Skin epidermis (tissue), 12 donors: ENCODE data around the gene C13orf46.

ENCODE experiments used
- H3K27ac ChIP-seq, 21 experiments: fragments of 200-600 bp; sonication (generic) in 11 of 21; one replicate each; pipeline ENCODE4 v1.5.0; 2020; ENCODE audit warnings: mild to moderate bottlenecking in 3 of 21, inconsistent platforms in 2 of 21, moderate library complexity in 2 of 21
- H3K4me3 ChIP-seq, 7 experiments: fragments of 200-600 bp; sonication (generic) in 2 of 7; one replicate each; pipeline ENCODE4 v1.5.0; 2020; ENCODE audit warnings: inconsistent platforms in 2 of 7, mild to moderate bottlenecking in 2 of 7, moderate library complexity in 1 of 7

The C13orf46 gene

DNA sequence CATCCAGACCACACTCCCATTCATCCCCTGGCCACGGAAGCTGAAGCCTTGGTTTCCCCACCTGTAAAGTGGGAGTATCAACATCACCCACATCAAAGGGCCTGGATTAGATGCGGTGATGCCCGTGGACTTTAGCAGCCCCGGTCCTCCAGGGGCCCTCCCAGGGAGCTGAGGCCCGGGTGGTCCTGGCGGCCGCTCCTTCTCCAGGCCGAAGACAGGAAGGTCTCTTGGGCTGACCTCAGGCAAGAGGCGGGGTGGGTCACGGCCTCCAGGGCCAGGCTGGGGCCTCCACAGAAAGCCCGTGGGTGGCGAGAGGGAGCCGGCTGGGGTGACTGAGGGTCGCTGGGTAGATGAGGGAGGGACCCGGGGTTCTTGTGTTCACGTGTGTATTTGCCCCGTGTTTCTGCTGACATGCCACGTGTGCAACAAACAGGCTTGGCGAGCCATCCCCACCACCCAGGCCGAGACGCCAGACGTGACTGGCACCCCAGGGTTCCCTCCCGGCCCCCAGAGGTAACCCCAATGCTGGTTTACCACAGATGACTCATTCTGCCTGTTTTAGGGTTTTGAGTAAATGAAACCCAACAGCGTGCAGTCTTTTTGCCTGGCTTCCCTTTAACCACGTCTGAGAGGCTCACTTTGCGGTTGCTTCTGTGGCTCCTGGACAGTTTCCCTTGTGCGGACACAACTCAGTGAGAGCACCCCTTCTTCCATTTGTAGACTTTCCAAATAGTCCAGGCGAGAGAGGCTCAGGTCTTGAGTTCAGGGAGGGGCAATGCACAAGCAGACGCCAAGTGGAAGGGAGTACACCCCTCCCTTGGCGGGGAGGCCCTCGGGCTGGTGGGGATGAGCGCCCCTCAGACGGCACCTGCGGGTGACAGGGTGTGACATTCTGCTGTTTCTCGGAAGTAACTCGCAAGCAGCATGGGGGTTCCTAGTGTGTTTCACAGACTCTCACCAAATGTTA is 42.9 kb downstream of the C13orf46 start:
- Histone ChIP-seq H3K27ac (no peak overlapping the region), H3K4me3 (no peak overlapping the region)

DNA sequence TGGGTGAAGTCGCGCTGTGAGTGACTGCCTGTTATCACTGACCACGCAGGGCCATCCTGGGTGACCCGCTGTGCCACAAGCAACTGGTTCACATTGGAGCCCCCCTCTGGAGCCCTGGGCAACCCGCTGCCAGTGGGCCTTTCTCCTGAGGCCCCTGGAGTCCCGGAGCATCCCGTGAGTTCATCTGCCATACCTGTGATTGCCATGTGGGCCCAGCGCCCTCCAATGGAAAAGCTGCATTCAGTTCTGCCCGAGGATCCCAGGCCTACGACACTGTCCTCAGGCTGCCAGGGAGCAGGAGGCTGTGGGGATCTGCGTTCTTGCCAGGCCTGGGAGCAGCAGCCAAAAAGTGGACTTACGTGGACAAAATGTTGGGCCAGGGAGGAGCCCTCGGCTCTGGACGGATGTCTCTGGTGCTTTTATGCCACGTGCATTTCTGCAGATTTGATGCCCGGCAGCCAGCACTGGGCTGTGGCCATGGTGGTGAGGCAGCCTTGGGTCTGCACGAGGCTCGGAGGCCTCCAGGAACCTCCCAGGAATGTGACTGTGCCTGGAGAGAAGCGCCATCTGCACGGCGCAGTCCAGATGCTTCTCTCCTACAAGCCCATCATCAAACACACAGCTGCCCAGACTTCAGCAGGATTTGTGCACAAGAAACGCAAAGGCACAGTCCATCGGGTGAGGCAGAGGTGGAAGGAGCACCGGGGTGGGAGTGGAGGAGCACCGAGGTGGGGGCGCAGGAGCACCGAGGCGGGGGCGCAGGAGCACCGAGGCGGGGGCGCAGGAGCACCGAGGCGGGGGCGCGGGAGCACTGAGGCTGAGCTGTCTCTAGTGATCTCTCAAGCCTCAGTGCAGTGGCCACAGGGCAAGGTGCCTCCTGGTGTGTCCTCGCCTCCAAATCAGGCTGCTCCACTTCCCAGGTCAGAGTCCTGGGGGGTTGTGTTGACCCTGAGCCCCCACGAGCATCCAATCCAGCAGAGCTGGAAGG is 44.0 kb downstream of the C13orf46 start:
- H3K27ac ChIP-seq = peak overlapping the region in 4 of 21 experiments; percentile 26 to 73 (median 36)
- H3K4me3 ChIP-seq = no peak overlapping the region

DNA sequence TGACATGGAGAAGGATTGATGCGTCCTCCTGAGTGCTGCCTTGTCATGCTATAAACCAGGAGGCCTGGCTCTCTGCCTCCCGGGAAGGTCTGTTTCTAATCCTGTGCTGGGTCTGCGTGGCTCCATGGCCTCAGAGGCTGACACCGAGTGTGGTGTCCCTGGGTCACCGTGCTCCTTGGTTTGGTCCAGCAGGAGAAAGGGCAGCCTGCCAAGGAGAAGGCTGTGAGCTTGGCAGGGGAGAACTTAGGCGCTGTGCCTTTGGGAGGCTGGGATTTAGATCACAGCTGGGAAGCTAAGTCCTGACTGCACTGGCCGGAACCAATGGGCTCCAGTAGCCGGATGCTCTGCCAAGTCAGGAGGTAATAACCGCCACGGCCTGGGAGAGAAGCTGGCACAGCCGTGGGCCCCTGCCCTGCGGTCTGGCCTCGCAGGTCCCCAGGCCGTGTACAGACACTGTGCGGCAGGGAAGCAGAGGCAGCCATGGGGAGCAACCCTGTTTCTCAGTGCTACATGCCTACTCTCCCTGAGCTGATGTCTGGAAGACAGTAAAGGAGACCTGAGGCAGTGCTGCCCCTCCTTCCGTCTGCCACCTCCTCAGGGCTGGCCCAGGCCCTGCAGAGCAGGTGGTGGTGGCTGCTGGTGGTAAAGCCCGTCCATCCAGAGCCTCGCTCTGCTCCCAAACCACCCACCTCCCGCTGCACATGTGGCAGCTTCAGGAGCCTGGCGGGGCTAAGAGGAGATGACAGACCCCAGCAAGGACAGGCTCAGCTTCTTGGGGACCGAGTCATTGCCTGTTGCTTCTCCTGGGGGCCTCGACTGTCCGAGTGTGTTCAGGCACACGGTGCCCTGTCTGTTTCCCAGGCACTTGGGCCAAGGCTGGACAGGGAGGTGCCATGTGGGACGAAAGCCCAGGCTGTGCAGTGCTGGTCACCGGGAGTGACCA is 44.9 kb downstream of the C13orf46 start:
- Histone ChIP-seq H3K27ac (peak overlapping the region in 8 of 21 experiments; percentile 12 to 73 (median 28)), H3K4me3 (no peak overlapping the region)

DNA sequence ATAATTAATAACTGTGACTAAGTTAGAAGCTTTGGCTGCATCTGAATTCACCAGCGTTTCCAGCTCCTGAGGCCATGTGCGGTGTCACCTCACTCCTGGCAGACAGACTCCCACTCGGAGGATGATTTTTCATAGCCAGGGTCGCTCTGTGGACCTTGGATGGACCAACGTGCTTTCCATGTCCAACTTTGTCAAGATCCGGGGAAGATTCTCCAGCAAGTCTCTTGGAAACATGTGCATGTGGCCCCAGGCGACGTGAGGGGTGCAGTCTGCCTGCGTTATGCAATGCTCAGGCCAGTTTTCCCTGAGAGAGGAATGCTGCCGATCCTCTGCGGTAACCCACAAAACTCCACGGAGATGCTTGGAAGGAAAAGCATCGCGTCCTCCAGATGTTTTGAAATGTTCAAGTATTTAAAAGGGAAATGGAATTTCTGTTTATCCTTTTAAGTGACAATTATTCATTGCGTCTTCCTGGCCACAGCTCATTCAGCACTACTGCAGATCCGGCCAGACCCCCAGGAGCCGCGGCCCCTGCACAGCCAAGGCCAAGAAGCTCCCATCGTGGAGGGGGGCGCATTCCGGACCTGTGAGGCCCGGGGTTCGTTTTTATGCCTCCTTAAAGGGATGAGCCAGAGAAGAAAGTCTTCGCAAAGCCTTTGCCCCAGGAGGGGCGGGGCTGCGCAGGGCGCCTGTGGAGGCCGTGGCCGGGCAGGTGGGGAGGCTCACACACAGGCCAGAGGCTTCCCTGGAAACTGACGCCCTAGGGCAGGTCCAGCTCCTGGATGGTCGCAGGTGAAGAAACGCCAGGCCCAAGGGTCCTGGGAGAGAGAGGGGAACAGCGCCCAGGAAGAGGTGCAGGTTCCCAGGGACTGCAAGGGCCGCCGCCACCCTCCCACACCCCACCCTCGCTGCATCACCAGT is 46.0 kb downstream of the C13orf46 start:
- no peak overlapping the region for H3K4me3 ChIP-seq
- H3K27ac ChIP-seq = peak overlapping the region in 13 of 21 experiments; percentile 4 to 77 (median 42)

DNA sequence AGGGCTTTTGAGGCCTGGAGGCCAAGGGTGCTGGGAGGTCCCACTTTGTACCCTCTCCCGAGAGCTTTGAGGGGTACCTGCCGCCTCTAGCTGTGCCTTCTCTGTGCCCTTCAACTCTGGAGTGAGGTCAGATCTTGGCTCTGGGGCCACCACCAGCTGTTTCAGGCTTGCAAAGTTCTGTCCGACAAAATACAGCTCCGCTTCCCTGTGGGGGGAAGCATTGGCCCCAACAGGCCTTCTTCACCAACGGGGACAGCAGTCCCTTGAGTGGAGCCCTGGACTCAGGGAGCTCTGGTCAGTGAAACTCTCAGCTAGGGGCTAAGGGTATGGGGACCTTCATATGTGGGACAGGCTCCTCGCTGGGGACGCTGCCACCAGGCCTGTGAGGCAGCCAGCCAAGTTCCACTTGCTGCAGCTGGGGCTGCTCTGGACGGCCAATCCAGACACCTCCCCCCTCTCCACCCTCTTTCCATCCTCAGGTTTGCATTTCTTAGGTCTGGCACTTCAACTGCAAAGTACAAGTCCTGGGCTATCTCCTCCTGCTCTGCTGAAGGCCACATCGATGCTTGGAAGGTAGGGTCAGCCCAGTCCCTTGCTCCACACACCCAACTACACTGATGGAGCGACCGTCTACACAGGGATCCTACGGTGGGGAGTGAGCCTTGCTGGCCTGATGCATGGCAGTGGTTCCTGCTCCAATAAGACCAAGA is 46.8 kb downstream of the C13orf46 start:
- Histone ChIP-seq H3K4me3 (no peak overlapping the region), H3K27ac (peak overlapping the region in 10 of 21 experiments; percentile 10 to 77 (median 56))

DNA sequence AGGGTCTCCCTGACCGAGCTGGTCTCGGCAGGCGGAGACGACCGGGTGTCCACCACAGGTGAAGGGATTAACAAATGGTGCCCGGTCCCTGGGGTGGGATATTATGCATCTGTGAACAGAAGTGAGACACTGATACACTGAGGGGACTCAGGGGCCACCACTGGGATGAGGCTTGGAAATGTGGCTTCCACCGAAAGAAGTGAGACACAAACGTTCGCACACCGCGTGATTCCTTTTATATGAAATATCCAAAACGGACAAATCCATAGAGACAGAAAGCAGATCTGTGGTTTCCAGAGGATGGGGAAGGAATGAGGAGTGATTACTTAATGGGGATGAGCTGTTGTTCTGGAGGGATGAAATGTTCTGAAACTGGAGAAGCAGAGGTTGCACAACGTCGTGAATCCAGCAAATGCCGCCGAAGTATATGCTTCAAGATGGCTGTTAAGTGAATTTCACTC is 47.5 kb downstream of the C13orf46 start:
- H3K27ac ChIP-seq = peak overlapping the region in 6 of 21 experiments; percentile 13 to 77 (median 56)
- H3K4me3 ChIP-seq = no peak overlapping the region

DNA sequence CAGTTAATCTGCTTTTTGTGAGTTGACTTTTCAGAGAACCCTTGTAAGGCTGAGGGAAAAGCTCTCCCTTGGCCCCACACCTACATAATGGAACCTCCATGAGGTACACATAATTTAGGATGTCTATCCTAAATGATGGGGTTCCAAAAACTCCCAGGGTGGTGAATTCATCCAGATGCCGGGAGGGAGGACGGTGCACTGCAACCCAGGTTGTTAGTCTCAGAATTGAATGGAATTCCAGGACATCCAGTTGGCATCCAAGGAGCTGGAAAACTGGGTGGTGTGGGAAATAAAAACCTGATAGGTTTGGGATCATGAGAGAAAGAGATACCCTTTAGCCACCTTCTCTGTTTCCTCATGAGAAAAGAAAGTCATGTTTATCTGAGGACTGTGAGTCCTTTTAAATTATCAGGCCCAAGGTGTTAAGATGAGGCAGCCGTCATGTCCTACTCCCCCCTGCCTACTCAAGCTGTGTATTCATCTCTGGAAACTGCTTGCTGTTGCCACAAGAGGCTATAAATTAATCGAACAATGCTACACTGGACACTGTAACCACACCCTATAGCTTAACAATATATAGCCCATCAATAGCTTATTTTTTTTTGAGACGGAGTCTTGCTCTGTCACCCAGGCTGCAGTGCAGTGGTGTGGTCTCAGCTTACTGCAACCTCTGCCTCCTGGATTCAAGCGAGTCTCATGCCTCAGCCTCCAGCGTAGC is 49.5 kb downstream of the C13orf46 start:
- H3K27ac ChIP-seq = no peak overlapping the region
- H3K4me3 ChIP-seq = no peak overlapping the region

DNA sequence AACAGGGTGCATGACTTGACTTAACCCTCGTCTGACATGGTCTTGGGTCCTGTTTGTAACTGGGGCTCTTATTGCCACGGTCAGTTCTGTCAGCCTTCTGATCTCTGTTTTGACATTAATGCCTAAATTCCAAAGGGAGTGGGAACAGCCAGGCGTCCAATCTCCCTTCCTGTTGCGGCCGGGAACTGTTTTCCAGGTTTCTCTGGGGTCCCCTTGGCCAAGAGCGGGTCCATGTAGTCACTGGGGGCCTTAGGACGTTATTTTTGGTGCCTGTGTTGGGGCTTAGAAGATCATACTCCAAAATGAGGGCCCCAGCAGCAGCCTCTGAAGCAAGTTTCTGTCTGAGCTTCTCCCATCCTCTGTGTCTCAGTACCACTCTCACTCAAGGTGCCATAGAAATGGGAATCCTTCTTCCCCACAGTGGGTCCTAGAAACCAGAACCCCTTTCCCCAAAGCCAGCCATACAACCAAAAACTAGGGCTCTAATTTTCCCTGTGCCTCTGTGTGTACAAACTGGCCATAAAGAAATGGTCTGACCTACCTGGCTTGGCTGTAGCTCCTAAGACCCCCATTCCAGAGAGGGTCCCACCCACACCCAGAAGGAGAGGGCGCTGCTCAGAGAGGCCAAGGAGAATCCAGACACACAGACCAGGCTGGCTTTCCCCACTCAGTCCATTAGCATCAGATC is 50.4 kb downstream of the C13orf46 start:
- peak overlapping the region in 1 of 21 experiments; percentile 24 for H3K27ac ChIP-seq
- no peak overlapping the region for H3K4me3 ChIP-seq

DNA sequence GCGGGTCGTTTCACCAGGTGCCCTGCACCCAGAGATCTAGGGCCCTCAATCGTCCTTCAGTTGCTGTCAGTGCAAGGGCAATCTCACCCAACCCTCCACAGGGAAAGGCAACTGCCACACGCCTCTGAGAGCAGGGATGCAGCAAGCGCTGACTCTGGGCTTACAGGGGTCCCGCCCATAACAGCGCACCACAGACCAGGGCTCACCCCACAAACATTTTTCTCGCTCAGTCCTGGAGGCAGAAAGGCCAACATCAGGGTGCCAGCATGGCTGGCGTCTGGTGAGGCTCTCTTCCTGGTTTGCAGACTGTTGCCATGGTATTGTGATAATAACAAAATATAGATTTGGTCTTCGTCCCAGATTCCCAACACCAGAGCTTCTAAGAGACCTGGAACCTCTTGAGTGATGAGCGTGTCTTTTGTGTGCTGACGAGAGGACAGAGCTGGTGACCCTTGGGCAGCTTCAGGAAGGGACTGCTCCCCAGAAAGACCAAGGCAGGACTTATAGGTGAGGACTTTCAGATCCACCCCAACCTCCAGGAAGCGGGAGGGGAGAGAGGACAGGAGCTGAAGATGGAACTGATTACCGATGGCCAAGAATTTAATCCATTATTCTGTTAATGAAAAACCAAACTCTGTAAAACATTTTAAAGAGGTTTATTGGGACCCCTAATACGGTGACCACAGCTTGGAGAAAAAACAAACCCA is 51.3 kb downstream of the C13orf46 start:
- Histone ChIP-seq H3K27ac (peak overlapping the region in 1 of 21 experiments; percentile 24), H3K4me3 (no peak overlapping the region)

DNA sequence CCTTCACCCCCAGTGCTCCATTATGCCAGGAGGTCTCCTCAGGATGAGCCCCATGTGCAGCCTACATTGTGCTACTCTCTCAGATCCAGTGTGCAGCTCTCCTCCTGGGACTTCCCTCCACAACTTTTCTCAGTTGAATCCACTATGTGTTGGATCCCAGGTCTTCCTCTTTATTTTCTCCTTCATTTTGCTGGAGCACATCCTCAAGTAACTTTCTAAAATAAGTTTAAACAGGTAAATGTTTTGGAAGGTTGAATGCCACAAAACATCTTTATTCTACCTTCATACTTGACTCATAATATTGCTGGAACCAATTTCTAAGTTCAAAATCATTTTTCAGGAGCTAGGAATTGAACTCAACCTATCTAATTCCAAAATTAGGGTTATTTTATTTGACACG is 52.1 kb downstream of the C13orf46 start:
- Histone ChIP-seq H3K27ac (no peak overlapping the region), H3K4me3 (no peak overlapping the region)

DNA sequence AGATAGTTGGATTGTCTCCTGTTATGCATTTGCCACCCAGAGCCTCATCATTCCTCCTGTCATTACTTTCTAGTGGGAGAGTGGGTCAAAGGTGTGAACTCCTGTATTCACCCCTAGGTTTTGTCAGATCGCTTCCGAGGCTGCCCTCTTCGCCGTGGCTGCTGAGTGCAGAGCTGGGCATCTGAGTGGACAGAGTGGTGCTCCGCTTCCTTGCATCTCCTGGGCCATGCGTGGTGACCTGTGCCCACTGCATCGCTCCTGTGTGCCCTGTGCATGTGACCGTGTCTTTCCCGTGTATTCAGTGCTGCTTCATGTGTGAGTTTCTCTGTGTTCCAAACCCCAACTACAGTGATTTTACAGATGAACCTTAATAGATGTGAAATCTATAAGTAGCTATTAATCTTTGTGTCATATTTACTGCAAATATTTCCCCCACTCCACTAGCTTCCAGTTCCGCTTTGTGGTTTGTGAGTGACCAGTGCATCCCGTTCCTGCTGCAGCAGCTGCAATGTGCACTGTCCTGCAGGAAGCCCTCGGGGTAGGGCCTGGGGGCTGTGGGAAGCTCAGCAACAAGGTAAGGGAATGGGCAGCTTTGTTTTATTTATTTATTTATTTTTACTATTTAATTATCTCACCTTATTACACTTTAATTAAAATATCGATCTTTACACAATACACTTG is 53.1 kb downstream of the C13orf46 start:
- no peak overlapping the region for H3K4me3 ChIP-seq
- H3K27ac ChIP-seq = no peak overlapping the region

DNA sequence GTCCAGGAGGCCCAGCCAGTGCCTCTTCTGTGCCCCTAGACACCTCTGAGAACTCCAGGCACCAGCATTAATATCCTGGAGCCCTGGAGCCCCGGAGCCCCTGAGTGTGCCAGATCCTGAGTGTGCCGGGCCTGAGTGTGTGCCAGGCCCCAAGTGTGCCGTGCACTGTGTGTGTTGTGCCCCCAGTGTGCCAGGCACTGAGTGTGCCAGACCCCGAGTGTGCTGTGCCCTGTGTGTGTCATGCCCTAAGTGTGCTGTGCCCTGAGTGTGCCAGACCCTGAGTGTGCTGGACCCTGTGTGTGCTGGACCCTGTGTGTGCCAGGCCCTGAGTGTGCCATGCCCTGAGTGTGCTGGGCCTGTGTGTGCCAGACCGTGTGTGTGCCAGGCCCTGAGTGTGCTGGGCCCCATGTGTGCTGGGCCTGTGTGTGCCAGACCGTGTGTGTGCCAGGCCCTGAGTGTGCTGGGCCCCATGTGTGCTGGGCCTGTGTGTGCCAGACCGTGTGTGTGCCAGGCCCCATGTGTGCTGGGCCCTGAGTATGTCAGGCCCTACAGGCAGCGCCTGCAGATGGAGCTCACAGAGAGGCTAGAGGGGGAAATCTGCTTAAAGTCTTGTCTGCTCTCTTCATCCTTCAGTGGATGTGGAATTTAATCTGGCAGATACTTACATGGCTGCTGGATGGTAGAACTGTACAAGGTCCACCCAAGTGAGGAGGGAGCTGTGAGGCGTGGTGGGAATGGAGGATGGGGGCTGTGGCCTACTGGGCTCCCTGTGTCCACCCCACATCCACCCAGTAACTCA is 53.9 kb downstream of the C13orf46 start:
- Histone ChIP-seq H3K27ac (no peak overlapping the region), H3K4me3 (no peak overlapping the region)

DNA sequence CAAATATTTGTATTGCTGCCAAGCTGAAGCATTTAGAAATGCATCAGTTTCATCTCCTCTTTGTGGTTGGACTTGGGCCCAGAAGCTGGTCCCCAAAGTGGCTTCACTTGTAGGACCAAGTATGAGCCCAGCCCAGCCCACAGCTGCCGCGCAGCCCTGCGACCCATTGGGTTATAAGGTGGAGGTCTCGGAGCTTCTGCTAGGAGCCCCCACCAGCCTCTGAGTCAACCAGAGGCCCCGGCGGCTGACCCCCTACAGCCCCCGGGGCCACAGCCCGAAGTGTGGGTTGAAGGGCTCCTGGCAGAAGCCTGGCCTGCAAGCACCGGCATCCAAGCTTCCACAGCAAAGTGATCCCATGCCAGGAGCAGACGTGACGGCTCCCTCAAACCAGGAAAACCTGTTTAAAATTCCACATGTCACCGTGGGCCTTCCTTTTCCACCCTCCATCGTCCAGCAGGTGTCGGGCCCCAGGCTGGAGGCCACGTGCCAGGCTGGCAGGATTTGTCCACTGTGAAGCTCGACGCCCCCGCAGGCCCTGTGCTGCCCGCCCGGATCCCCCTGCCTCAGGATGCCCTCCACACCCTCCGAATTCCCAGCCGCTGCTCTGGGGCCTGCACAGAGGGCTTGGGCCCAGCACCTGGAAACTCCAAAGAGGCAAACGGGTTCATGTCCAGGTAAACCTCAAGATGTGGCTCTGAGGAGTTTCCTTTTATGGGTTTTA is 54.7 kb downstream of the C13orf46 start:
- Histone ChIP-seq H3K27ac (no peak overlapping the region), H3K4me3 (no peak overlapping the region)

DNA sequence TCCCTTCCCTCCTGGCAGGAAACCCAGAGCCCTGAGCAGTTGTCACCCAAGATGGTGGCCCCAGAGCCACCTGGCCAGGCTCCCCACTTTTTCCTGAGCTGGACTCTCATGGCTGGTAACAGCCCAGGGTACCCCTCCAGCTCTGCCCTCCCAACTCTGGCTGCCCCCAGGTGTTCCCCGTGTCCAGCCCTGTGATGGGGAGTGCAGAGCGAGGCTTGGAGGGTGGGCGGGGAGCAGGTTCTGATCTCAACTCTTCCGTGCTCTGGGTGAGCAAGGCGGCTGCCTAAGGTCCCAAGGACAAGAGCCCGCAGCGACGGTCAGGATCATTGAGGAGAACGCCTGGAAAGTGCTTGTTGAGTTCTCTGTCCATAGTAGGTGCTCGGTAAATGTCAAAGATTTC is 55.3 kb downstream of the C13orf46 start:
- no peak overlapping the region for H3K4me3 ChIP-seq
- H3K27ac ChIP-seq = no peak overlapping the region
